Right lobe of liver (tissue), 4 donors: ENCODE results near the gene LYPD3.

Source experiments
- CTCF ChIP-seq, 4 donors: fragments of 200-600 bp in 3 of 4; fragments of 450-650 bp in 1 of 4; IDR thresholded peaks; one replicate each; pipeline versions ENCODE4 v1.5.1 to v1.8.0; 2016 to 2022; ENCODE audit warnings: antibody characterized with exemption in 4 of 4, mild to moderate bottlenecking in 2 of 4
- POLR2A ChIP-seq: fragments of 450-650 bp; IDR thresholded peaks from one replicate; pipeline ENCODE4 v1.6.1; 2017; ENCODE audit warnings: antibody characterized with exemption, mild to moderate bottlenecking
- donor health status: DM: no; HTN: no; CAD: no.
- donor health status: DM: no; HTN: no; CAD: no.
- donor health status: DM: no; HTN: yes; CAD: no.

GRCh38 chr19:43485951-43486350 is 20.5 kb upstream of the LYPD3 start:
- TF ChIP-seq CTCF (IDR thresholded peaks at IDR 0.05), result no peak
- TF ChIP-seq POLR2A, result no peak
